Psoas muscle (tissue), 8 donors: ENCODE results near the gene SMYD3. TPM values are rescaled to one million over a fixed set of nuclear protein-coding genes. Genes with fewer than 3 reads are reported as not detected.

Experiments
- ATAC-seq, 4 donors: fragments of 200-7000 bp; cut with Tn5 transposase; one replicate each; pipeline ENCODE4 v1.9.1; 2020; ENCODE audit warnings: moderate library complexity in 3 of 4, mild to moderate bottlenecking in 2 of 4
- DNase-seq, 2 donors: peaks; one replicate each; pipeline ENCODE4 v3.0.0-alpha.2; 2020
- H3K27ac ChIP-seq: fragments of 200-600 bp; one replicate; pipeline ENCODE4 v1.8.0; 2022
- H3K27me3 ChIP-seq, 3 donors: fragments of 200-600 bp in 1 of 3; one replicate each; pipeline versions ENCODE4 v1.6.1 to v1.8.0; 2013 to 2022; ENCODE audit warnings: low read length in 2 of 3, mild to moderate bottlenecking in 2 of 3, moderate library complexity in 1 of 3; ENCODE audit not compliant: insufficient read depth in 3 of 3
- H3K36me3 ChIP-seq, 2 donors: fragments of 200-600 bp in 1 of 2; one replicate each; pipeline versions ENCODE4 v1.6.1 to v1.8.0; 2013 to 2022; ENCODE audit warnings: low read depth in 1 of 2, mild to moderate bottlenecking in 1 of 2, moderate library complexity in 1 of 2; ENCODE audit not compliant: insufficient read depth in 1 of 2
- H3K4me1 ChIP-seq: fragments of 200-600 bp; one replicate; pipeline ENCODE4 v1.8.0; 2022
- H3K4me3 ChIP-seq: fragments of 200-600 bp; one replicate; pipeline ENCODE4 v1.8.0; 2022; ENCODE audit warnings: mild to moderate bottlenecking
- H3K9me3 ChIP-seq: fragments of 200-600 bp; one replicate; pipeline ENCODE4 v1.8.0; 2022
- CTCF ChIP-seq: fragments of 200-600 bp; IDR thresholded peaks from one replicate; pipeline ENCODE4 v1.8.0; 2022; ENCODE audit warnings: antibody characterized with exemption
- WGBS, 3 donors: extraction: QIAGEN DNeasy Blood & Tissue Kit; methylation state at CpG; one replicate each; pipeline versions ENCODE4 v1.1.6 to v1.1.7; 2013; 5-methylcytosine and 5-hydroxymethylcytosine counted together
- intact Hi-C, 2 donors: fragments of 100-400 bp; cut with DNase I; formaldehyde crosslinking; loops; one replicate each; pipeline versions ENCODE4 v1.11.0 to v1.14.2; 2022
- polyA plus RNA-seq, 3 donors: library from polyadenylated mRNA; stranded (reverse); fragments of 200-250 nt; gene quantifications; one replicate each; pipeline ENCODE4 v1.2.3, GENCODE V29; 2013
- total RNA-seq, 4 donors: library from RNA; stranded (reverse); fragmentation: NEBNext Ultra II Directional in 2 of 4; extraction: Animal tissue kit (Norgen Biotek cat#: 25700) in 2 of 4; gene quantifications; one replicate each; pipeline versions ENCODE4 v1.2.1 to v1.2.4, GENCODE V29; 2021 to 2023
- donor health status: healthy with polysubstance abuse.
- donor health status: DM: no; HTN: no; CAD: no; lungs with moderate emphysema.
- donor health status: Bipolar disorder and iron deficiency.
- donor health status: healthy.
- donor health status: DM: yes; HTN: yes; CAD: no.
- donor health status: DM: no; HTN: no; CAD: no.
- donor health status: DM: no; HTN: no; CAD: no.
- donor health status: DM: yes; HTN: yes; CAD: no.

SMYD3 gene
- total and polyA plus RNA-seq, 7 donors: 2.9 to 6.4 (median 4.9) TPM

GRCh38 chr1:245867738-245868137, 639.3 kb downstream of the SMYD3 start:
- Histone ChIP-seq H3K4me1 (no peaks in the 10 kb centered on the region), H3K36me3 (no peaks in the 10 kb centered on the region), H3K4me3 (no peak overlapping the region), H3K27ac (no peak overlapping the region), H3K9me3 (no peaks in the 10 kb centered on the region), H3K27me3 (no peaks in the 10 kb centered on the region)
- DNase-seq: no peak
- no peak for TF ChIP-seq CTCF
- 54 to 68% (median 58%) methylated on average over 5 of the region's 5 CpGs for WGBS, 3 donors
- intact Hi-C loops: no loop called here
- no peak for ATAC-seq

GRCh38 chr1:245864872-245865271, 642.2 kb downstream of the SMYD3 start:
- WGBS, 3 donors: 88 to 94% (median 92%) methylated on average over 3 of the region's 3 CpGs
- no peaks in the 10 kb centered on the region for H3K9me3 ChIP-seq
- ATAC-seq: no peak
- H3K27me3 ChIP-seq: no peaks in the 10 kb centered on the region
- no peaks in the 10 kb centered on the region for H3K4me1 ChIP-seq
- DNase-seq: no peak
- H3K27ac ChIP-seq: no peak overlapping the region
- intact Hi-C loops: no loop called here
- no peak for TF ChIP-seq CTCF
- H3K36me3 ChIP-seq: no peaks in the 10 kb centered on the region
- no peak overlapping the region for H3K4me3 ChIP-seq

GRCh38 chr1:245863566-245864184, 643.4 kb downstream of the SMYD3 start:
- intact Hi-C loops: no loop called here
- H3K4me3 ChIP-seq: no peak overlapping the region
- H3K36me3 ChIP-seq: no peaks in the 10 kb centered on the region
- TF ChIP-seq CTCF: no peak
- no peaks in the 10 kb centered on the region for H3K4me1 ChIP-seq
- no peaks in the 10 kb centered on the region for H3K9me3 ChIP-seq
- DNase-seq (no peak), ATAC-seq (no peak)
- 77 to 79% (median 78%) methylated on average over 10 of the region's 10 CpGs for WGBS, 3 donors
- no peak overlapping the region for H3K27ac ChIP-seq
- H3K27me3 ChIP-seq: no peaks in the 10 kb centered on the region

GRCh38 chr1:245862812-245863540, 644.1 kb downstream of the SMYD3 start:
- no peak overlapping the region for H3K27ac ChIP-seq
- H3K9me3 ChIP-seq: no peaks in the 10 kb centered on the region
- 73 to 82% (median 76%) methylated on average over 6 of the region's 6 CpGs for WGBS, 3 donors
- DNase-seq: no peak
- no peaks in the 10 kb centered on the region for H3K27me3 ChIP-seq
- H3K36me3 ChIP-seq: no peaks in the 10 kb centered on the region
- H3K4me1 ChIP-seq: no peaks in the 10 kb centered on the region
- TF ChIP-seq CTCF: no peak
- H3K4me3 ChIP-seq: no peak overlapping the region
- ATAC-seq: no peak
- intact Hi-C loops: no loop called here
